Activated CD4-positive, alpha-beta T cell treated with anti-CD3 and anti-CD28 coated beads, Interleukin-2, amount 50 U/mL, for 4 hours (primary cell): ENCODE results near the gene CITED2.

Source experiments
- DNase-seq, 2 experiments: peaks; one replicate each; pipeline ENCODE4 v3.0.0-alpha.2; 2020

Gene CITED2

DNA sequence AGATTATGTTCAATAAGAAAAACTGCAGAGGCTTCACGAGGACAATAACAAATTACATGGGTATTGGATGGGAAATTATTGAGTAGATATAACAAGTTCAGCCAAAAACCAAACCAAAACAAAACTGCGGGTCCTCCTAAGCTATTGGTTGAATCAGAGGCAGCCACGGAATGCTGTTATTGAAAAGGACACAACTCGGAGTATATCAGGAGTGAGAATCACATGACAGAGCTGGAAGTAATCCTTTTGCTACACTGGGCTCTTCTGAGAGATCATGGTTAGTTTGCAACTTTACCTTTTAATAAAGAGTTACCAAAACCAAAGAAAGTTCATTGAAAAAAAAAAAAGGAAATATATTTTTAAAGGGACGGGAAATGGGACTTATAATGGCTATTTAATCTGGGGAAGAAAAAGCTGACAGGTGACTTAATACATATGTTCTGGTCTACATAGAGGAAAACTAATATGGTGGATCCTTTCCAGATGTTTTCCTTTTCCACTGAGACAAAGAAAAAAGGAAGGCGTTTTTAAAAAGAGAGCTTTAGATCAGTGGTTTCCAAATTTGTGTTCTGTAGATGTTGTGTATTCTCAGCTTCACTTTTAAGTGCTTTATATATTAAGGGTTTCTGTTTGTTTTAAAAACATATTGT is 6.9 kb upstream of the CITED2 start:
- no peak for DNase-seq

DNA sequence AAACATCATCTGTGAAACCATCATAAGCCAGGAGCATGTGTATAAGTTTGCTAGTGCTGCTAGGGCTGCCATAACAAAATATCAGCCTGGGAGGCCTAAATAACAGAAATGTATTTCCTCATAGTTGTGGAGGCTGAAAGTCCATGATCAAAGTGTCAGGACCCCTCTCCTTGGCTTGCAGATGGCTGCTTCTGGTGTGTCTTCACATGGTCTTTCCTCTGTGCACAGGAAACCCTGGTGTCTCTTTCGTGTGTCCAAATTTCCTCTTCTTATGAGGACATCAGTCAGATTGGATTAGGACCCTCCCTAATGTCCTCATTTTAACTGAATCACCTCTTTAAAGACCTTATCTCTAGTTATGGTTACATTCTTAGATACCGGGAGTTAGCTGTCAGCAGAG is 6.2 kb upstream of the CITED2 start:
- no peak for DNase-seq

DNA sequence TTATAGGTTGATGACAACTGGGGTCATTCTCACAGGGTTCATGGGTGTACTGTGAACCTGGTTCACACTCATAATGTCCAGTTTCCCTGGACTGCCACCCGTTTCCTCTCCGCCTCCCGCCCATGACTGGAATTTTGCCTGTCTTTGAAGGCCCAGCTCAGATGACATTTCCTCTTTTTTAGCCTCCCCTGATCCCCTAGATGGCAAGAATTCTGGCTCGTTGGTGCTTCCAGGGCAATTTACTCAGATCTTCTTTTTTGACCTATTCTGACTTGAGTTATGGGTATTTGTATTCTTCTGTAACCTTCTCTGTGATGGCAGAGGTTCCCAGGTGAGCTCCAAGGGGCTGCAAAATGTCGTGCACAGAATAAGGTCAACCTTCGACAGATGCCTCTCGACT is 5.7 kb upstream of the CITED2 start:
- no peak for DNase-seq

- no peak for DNase-seq
Measured at GRCh38 chr6:139378882-139379341, 4.5 kb upstream of the CITED2 start.

DNA sequence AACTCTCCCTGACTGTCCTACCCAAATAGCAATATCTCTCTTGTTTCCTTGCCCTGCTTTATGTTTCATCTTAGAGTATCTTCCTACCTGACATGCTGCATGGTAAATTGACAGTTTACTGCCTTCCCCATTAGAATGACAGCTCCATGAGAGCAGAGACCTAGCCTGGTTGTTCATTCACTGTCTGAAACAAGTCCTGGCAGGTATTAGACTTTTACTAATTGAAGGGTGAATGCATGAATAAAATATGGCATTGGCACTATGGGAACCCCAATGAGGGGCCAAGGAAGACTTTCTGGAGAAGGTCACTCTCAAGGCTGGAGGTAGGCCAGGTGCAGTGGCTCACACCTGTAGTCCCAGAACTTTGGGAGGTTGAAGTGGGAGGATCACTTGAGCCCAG is 3.8 kb upstream of the CITED2 start:
- no peak for DNase-seq

DNA sequence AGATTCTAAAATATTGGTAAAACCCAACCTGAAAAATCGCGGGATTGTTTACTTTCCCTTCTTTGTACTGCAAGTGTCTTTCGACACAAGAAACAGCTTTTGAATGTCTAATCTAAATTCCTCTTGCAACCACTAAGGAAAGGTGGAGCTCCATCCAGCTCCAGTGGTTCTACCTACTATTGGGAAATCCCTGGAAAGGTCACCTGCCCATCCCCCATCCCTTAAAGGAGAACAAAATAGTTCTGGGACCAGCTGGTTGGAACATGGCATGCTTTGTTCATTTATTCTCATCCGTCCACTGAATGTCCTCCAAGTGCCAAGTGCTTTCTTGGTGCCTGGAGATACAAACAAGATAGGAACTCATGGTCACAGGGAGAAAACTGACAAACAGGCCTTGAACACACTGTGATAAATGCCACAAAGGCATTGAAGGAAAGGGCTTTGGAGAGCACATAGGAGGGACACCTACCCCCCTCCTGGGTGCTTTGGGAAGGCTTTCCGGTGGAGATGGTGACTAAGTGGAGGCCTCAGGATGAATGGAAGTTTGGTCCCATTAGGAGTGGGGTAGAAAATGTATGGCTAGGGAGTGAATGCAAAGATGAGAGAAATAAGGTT is 2.3 kb upstream of the CITED2 start:
- DNase-seq = no peak

DNA sequence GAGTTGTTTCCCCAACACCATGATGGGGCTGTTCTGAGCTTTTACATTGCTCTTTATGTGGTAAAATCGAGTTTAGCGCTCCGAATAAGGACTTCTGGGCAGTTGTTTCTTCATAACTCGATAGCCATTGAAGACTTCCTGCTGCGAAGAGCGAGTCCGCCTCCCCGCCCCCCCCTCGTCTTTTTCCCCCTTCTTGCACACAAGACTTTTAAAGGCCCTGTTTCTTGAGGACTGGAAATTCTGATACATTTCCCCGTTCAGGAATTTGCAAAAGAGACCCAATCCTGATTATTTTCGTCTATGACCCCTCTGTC is 1.5 kb upstream of the CITED2 start:
- DNase-seq = no peak

- DNase-seq = peak; percentile 72 to 77
Measured at GRCh38 chr6:139375226-139376016, 973 bp upstream of the CITED2 start.

- DNase-seq = no peak
Measured at GRCh38 chr6:139373928-139374356, 506 bp downstream of the CITED2 start.

- peak; percentile 61 to 63 for DNase-seq
Measured at GRCh38 chr6:139373154-139373927, 1.1 kb downstream of the CITED2 start.

GRCh38 chr6:139372326-139373153 is 1.9 kb downstream of the CITED2 start:
- no peak for DNase-seq

DNA sequence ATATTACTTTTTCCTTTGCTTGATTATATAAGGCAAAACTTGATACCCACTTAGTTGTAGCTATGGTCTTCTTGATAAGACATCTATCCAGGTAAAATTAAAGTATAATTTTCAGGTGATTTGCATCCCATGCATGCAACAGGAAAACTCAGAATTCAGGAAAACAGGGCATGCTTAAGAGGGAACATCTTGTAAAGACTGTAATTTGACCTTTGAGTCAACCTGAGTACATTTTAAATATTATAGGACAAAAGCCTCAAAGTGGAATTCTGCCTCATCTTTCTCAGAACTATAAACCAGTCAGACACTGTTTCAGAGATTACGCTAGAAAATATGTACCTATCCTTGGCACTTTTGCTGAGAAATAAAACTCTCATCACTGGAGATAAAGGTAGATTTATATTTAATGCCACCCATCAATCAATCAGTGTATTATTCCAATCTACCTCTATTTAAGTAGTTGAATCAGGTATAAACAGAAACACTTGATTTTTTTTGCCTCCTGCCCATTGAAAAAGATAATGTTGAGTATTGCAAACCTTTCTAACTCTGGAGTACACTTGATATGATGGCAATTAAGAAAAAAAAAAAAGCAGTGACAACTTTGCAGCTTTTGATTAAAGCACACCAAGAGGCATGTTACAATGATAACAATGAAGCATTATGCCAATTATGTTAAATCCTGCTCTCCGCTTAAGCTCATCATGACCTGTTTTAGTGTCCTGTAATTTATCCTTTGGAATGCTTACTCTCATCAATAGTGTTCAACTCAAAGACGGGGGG is 2.8 kb downstream of the CITED2 start:
- DNase-seq = no peak

GRCh38 chr6:139370999-139371345 is 3.5 kb downstream of the CITED2 start:
- DNase-seq = no peak

GRCh38 chr6:139370283-139370998 is 4.0 kb downstream of the CITED2 start:
- no peak for DNase-seq

- no peak for DNase-seq
Measured at GRCh38 chr6:139369568-139370282, 4.7 kb downstream of the CITED2 start.

- DNase-seq = no peak
Measured at GRCh38 chr6:139369068-139369467, 5.4 kb downstream of the CITED2 start.

- DNase-seq = no peak
Measured at GRCh38 chr6:139368661-139369060, 5.8 kb downstream of the CITED2 start.

DNA sequence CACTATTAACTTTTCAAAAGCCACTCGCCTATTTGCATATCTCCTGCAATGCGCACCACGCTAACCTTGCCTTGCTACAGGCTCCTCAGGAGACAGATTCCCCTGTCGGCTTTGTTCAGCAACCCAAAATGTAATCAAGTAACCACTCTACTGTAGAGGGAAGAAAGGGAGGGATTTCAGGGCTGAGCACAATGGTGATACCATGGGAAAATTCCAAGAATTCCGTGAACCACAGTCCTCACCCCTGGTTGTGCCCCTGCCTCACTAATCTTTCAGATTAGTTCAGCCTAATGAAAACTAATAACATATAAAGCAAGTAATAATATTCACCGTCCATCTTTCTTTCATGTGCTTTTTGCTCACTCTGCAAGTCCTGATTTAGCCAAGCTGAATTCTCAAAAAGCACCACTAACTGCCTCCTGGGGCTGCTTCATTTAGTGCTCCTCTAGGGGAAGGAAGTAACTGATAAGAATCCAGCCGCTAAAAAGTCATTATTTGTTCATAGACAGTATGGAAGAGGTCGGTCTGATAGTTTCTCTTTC is 6.6 kb downstream of the CITED2 start:
- DNase-seq = no peak

GRCh38 chr6:139364982-139365379 is 9.5 kb downstream of the CITED2 start:
- no peak for DNase-seq
